ENCODE measurements around the gene LGALS8.

DNA sequence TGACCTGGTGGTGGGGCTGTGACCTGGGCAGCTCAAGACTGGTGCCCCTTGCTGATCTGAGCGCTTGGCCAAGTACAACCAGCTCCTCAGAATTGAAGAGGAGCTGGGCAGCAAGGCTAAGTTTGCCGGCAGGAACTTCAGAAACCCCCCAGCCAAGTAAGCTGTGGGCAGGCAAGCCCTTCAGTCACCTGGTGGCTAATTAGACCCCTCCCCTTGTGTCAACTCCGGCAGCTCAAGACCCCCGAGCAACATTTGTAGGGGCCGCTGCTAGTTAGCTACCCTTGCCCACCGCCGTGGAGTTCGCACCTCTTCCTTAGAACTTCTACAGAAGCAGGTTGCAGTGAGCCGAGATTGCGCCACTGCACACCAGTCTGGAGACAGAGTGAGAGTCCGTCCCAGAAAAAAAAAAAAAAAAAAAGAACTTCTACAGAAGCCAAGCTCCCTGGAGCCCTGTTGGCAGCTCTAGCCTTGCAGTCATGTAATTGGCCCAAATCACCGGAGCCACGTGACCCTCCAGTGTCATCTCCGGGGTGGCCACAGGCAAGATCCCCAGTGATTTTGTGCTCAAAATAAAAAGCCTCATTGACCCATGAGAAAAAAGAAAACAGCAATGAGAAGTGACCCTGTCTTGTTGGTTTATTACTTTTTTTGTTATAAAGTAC is 39.3 kb upstream of the LGALS8 start:
- TF ChIP-seq, protein P1, sequence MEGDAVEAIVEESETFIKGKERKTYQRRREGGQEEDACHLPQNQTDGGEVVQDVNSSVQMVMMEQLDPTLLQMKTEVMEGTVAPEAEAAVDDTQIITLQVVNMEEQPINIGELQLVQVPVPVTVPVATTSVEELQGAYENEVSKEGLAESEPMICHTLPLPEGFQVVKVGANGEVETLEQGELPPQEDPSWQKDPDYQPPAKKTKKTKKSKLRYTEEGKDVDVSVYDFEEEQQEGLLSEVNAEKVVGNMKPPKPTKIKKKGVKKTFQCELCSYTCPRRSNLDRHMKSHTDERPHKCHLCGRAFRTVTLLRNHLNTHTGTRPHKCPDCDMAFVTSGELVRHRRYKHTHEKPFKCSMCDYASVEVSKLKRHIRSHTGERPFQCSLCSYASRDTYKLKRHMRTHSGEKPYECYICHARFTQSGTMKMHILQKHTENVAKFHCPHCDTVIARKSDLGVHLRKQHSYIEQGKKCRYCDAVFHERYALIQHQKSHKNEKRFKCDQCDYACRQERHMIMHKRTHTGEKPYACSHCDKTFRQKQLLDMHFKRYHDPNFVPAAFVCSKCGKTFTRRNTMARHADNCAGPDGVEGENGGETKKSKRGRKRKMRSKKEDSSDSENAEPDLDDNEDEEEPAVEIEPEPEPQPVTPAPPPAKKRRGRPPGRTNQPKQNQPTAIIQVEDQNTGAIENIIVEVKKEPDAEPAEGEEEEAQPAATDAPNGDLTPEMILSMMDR (IDR thresholded peaks at IDR 0.05) = no peak
- no peak for TF ChIP-seq EP300 (IDR thresholded peaks at IDR 0.05)
- no peak for TF ChIP-seq POLR2A (IDR thresholded peaks at IDR 0.05)
